ENCODE data around the gene N4BP2L1.

DNA sequence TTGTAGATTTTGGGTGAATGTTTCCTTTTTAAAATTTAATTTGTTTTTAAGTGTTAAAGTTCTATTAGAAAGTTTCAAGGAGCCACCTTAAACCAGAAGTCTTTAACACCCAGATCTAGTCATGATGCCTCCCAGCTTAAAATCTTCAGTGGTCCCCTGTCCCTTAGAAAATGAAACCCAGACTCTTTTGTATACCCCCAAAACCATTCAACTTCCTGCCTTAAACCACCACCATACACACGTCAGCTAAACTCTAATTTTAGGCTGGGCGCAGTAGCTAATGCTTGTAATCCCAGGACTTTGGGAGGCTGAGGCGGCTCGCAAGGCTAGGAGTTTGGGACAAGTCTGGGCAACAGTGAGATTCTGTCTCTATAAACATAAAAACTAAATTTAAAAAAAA, 37.9 kb downstream of the N4BP2L1 start:
- TF ChIP-seq, protein P1, sequence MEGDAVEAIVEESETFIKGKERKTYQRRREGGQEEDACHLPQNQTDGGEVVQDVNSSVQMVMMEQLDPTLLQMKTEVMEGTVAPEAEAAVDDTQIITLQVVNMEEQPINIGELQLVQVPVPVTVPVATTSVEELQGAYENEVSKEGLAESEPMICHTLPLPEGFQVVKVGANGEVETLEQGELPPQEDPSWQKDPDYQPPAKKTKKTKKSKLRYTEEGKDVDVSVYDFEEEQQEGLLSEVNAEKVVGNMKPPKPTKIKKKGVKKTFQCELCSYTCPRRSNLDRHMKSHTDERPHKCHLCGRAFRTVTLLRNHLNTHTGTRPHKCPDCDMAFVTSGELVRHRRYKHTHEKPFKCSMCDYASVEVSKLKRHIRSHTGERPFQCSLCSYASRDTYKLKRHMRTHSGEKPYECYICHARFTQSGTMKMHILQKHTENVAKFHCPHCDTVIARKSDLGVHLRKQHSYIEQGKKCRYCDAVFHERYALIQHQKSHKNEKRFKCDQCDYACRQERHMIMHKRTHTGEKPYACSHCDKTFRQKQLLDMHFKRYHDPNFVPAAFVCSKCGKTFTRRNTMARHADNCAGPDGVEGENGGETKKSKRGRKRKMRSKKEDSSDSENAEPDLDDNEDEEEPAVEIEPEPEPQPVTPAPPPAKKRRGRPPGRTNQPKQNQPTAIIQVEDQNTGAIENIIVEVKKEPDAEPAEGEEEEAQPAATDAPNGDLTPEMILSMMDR (IDR thresholded peaks at IDR 0.05; ENCODE audit: insufficient read depth, low read length, poor library complexity, severe bottlenecking), result no peak
- no peak for TF ChIP-seq EZH2phosphoT487 (conservative IDR thresholded peaks at IDR 0.05; ENCODE audit: low read length)

Data from SU-DHL-6 (cell line).